ENCODE results near the gene IL32.
A peak's percentile ranks its signal among the peaks of the same experiment; 100 is the strongest.
"Not testable (repeated sequence)": the region's sequence is repeated elsewhere in the genome, so short reads cannot be mapped to it uniquely, and the experiment has no call there.

IL32 gene

GRCh38 chr16:3054965-3055733, 10.3 kb upstream of the IL32 start:
- TF ChIP-seq CTCF (IDR thresholded peaks at IDR 0.05; ENCODE audit: low read depth, low read length, missing control alignments) = no peak
- no peaks in the 10 kb centered on the region for H3K36me3 ChIP-seq (replicated peaks)
- DNase-seq = no peak
- no peak overlapping the region for H3K4me3 ChIP-seq (ENCODE audit: low read depth, low read length)
- no peaks in the 10 kb centered on the region for H3K27me3 ChIP-seq (replicated peaks)
- no peak overlapping the region for H3K27ac ChIP-seq
- in situ Hi-C loops (cut with HindIII; ENCODE audit: low pct_ligation_motif_present, low sequenced_read_pairs) = no loop called here

DNA sequence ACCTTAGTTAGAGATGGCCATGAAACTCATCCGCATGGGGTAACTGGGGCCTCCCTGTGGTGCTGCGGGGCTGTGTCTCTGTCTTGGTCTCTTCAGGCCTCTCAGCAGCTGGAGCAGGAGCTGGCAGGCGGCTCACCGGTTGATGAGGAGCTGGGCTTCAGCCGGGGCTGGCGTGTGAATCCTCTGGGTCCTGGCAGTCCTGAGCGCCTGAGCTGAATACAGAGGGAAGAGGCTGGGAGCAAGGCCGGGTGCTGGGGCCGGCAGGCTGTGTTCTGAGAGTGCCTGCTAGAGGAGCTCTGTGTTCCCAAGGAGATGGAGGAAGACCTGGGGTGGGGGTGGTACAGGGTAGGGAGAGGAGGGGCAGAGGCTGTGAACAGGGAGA, 9.7 kb upstream of the IL32 start:
- DNase-seq; H3K27me3 ChIP-seq (replicated peaks); H3K27ac ChIP-seq; in situ Hi-C loops (cut with HindIII; ENCODE audit: low pct_ligation_motif_present, low sequenced_read_pairs); H3K4me3 ChIP-seq (ENCODE audit: low read depth, low read length); H3K36me3 ChIP-seq (replicated peaks): not testable (repeated sequence)

DNA sequence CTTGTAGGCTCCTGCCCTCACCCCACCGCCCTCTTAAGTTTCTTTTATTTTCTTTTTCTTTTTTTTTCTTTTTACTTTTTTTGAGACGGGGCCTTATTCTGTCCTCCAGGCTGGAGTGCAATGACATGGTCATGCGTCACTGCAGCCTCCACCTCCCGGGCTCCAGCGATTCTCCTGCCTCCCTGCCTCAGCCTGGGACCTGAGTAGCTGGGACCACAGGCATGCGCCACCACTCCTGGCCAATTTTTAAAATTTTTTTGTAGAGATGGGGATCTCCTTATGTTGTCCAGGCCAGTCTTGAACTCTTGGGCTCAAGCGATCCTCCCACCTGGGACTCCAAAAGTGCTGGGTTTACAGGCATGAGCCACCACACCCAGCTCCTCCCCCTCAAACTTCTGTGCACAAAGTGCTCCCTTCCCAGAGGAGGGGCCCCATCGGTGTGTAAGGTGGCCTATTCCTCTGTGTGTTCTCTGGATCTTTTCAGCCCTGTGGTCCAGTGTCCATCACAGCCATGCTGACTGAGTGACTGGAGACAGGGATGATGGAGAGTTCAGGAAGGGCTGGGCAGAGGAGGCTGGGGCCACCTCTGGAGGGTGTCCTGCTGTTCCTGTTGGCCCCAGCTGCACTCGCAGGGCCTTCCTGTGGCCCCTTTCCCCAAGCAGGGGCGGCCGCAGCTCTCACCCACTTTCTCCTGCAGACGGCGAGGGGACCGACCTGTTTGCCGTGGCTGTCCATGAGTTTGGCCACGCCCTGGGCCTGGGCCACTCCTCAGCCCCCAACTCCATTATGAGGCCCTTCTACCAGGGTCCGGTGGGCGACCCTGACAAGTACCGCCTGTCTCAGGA, 8.9 kb upstream of the IL32 start:
- Histone ChIP-seq H3K4me3 (ENCODE audit: low read depth, low read length) (no peak overlapping the region), H3K27me3 (replicated peaks) (no peaks in the 10 kb centered on the region), H3K36me3 (replicated peaks) (no peaks in the 10 kb centered on the region), H3K27ac (no peak overlapping the region)
- no peak for DNase-seq
- TF ChIP-seq CTCF (IDR thresholded peaks at IDR 0.05; ENCODE audit: low read depth, low read length, missing control alignments) = no peak
- in situ Hi-C loops (cut with HindIII; ENCODE audit: low pct_ligation_motif_present, low sequenced_read_pairs) = no loop called here

DNA sequence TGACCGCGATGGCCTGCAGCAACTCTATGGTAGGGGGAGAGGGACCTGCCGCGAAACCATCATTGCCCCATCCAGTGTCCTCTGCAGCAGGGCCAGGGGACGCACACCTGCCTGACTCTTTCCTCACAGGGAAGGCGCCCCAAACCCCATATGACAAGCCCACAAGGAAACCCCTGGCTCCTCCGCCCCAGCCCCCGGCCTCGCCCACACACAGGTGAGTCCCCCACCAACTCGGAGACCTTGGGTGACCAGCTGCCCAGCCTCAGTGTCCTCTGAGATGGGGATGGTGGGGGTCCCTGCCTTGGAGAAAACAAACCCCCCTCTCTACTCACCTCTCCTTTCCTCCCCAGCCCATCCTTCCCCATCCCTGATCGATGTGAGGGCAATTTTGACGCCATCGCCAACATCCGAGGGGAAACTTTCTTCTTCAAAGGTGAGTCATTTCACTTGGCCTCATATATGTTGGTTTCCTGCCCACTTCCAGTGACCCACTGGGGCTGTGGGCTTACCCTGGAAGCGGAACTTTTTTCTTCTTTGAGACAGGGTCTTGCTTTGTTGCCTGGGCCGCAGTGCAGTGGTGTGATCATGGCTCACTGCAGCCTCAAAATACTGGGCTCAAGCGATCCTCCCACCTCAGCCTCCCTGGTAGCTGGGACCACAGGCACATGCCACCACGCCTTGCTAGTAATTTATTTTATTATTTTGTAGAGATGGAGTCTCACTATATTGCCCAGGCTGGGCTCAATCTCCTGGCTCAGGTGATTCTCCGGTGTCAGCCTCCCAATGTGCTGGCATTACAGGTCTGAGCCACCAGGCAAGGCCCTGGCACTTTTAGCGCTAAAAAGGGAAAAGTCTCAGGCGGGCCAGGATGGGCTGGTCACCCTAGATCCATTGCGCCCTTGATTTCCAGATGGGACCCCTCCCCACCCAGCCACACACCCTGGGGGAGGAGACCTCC, 8.0 kb upstream of the IL32 start:
- no peak overlapping the region for H3K27ac ChIP-seq
- no peak for DNase-seq
- no peaks in the 10 kb centered on the region for H3K36me3 ChIP-seq (replicated peaks)
- in situ Hi-C loops (cut with HindIII; ENCODE audit: low pct_ligation_motif_present, low sequenced_read_pairs) = no loop called here
- no peaks in the 10 kb centered on the region for H3K27me3 ChIP-seq (replicated peaks)
- TF ChIP-seq CTCF (IDR thresholded peaks at IDR 0.05; ENCODE audit: low read depth, low read length, missing control alignments) = no peak
- peak overlapping the region; percentile 9 for H3K4me3 ChIP-seq (ENCODE audit: low read depth, low read length)

DNA sequence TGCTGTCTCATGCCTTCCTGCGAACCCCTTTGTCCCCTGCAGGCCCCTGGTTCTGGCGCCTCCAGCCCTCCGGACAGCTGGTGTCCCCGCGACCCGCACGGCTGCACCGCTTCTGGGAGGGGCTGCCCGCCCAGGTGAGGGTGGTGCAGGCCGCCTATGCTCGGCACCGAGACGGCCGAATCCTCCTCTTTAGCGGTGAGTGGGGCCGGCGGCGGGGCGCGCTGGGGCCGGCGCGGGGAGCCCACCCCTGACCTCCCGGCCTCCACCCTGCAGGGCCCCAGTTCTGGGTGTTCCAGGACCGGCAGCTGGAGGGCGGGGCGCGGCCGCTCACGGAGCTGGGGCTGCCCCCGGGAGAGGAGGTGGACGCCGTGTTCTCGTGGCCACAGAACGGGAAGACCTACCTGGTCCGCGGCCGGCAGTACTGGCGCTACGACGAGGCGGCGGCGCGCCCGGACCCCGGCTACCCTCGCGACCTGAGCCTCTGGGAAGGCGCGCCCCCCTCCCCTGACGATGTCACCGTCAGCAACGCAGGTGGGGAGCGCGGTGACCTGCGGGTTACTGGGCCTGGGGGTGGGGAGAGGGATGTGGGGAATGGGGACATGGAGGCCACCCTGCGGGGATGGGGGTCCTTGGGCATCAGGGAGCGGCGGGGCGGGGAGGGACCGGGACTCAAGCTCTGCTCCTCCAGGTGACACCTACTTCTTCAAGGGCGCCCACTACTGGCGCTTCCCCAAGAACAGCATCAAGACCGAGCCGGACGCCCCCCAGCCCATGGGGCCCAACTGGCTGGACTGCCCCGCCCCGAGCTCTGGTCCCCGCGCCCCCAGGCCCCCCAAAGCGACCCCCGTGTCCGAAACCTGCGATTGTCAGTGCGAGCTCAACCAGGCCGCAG, 7.1 kb upstream of the IL32 start:
- H3K27ac ChIP-seq = no peak overlapping the region
- in situ Hi-C loops (cut with HindIII; ENCODE audit: low pct_ligation_motif_present, low sequenced_read_pairs) = no loop called here
- H3K27me3 ChIP-seq (replicated peaks) = no peaks in the 10 kb centered on the region
- peak; percentile 24 for TF ChIP-seq CTCF (IDR thresholded peaks at IDR 0.05; ENCODE audit: low read depth, low read length, missing control alignments)
- no peak for DNase-seq
- H3K36me3 ChIP-seq (replicated peaks) = no peaks in the 10 kb centered on the region
- H3K4me3 ChIP-seq (ENCODE audit: low read depth, low read length) = peak overlapping the region; percentile 80

Data from brain microvascular endothelial cell (primary cell).